ENCODE results near the gene PEA15.

The PEA15 gene

GRCh38 chr1:160208557-160209320, 3.6 kb downstream of the PEA15 start:
- no peak for DNase-seq (ENCODE audit: low read depth)

- DNase-seq (ENCODE audit: low read depth) = no peak
Observed at GRCh38 chr1:160209321-160210046, 4.3 kb downstream of the PEA15 start.

GRCh38 chr1:160210561-160210960, 5.4 kb downstream of the PEA15 start:
- no peak for DNase-seq (ENCODE audit: low read depth)

GRCh38 chr1:160211046-160211790, 6.0 kb downstream of the PEA15 start:
- DNase-seq (ENCODE audit: low read depth) = no peak

GRCh38 chr1:160214481-160215140, 9.4 kb downstream of the PEA15 start:
- DNase-seq (ENCODE audit: low read depth) = no peak

GRCh38 chr1:160216301-160216700, 11.1 kb downstream of the PEA15 start:
- no peak for DNase-seq (ENCODE audit: low read depth)

GRCh38 chr1:160217481-160218051, 12.4 kb downstream of the PEA15 start:
- no peak for DNase-seq (ENCODE audit: low read depth)

GRCh38 chr1:160219062-160219929, 14.1 kb downstream of the PEA15 start:
- no peak for DNase-seq (ENCODE audit: low read depth)

GRCh38 chr1:160220301-160220700, 15.1 kb downstream of the PEA15 start:
- no peak for DNase-seq (ENCODE audit: low read depth)

GRCh38 chr1:160221089-160221488, 15.9 kb downstream of the PEA15 start:
- no peak for DNase-seq (ENCODE audit: low read depth)

GRCh38 chr1:160222546-160222945, 17.4 kb downstream of the PEA15 start:
- DNase-seq (ENCODE audit: low read depth) = no peak

- DNase-seq (ENCODE audit: low read depth) = no peak
Observed at GRCh38 chr1:160224606-160225005, 19.4 kb downstream of the PEA15 start.

- DNase-seq (ENCODE audit: low read depth) = no peak
Observed at GRCh38 chr1:160225345-160225744, 20.2 kb downstream of the PEA15 start.

GRCh38 chr1:160226623-160227022, 21.4 kb downstream of the PEA15 start:
- no peak for DNase-seq (ENCODE audit: low read depth)

- DNase-seq (ENCODE audit: low read depth) = no peak
Observed at GRCh38 chr1:160227034-160227433, 21.9 kb downstream of the PEA15 start.

GRCh38 chr1:160227561-160227960, 22.4 kb downstream of the PEA15 start:
- DNase-seq (ENCODE audit: low read depth) = no peak

GRCh38 chr1:160228431-160228830, 23.2 kb downstream of the PEA15 start:
- DNase-seq (ENCODE audit: low read depth) = no peak

GRCh38 chr1:160232911-160233310, 27.7 kb downstream of the PEA15 start:
- DNase-seq (ENCODE audit: low read depth) = no peak

GRCh38 chr1:160236806-160237205, 31.6 kb downstream of the PEA15 start:
- no peak for DNase-seq (ENCODE audit: low read depth)

- DNase-seq (ENCODE audit: low read depth) = no peak
Observed at GRCh38 chr1:160237558-160237957, 32.4 kb downstream of the PEA15 start.

- no peak for DNase-seq (ENCODE audit: low read depth)
Observed at GRCh38 chr1:160238408-160238807, 33.2 kb downstream of the PEA15 start.
